ENCODE measurements around the gene INAFM2. TPM values are rescaled to one million over a fixed set of nuclear protein-coding genes. Genes with fewer than 3 reads are reported as not detected.

INAFM2 gene
- total RNA-seq, 2 experiments from 2014 or later, result 6.8 to 7.0 TPM

DNA sequence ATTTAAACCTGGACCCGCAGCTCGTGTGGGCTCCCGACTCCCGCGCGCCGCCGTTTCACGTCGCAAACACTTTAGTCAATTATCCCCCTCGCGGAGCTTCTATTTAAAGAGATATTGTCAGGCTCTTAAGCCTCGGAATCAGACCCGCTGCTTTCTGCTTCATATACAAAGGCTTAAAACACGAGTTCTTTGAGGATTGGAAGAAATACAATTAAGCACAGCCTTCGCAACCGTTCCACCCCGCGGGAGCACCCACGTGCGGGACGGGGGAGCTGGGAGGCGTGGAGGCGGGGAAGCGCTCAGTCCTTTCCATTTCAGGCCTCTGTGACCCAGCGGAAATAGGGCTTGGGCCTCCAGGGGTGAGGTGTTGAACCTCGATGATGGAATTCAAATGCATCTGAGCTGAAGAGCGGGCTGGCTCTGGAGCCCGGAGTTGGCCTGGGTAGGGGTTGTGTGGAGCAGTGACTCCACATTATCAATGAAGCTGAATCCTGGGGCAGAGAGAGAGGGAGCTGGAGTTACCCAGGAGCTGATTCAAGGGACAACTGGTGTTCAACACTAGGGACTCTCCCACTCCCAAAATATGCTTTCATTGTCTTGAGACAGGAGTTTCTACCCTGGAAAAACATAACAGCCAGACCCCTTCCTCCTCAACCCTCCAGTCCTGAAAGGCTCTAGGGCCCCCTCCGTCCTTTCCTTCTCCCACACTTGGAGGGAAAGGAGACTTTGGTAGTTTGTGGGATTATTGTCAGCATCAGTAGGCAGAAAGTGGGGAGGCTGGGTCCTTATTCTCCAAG is 43.0 kb upstream of the INAFM2 start:
- TF ChIP-seq, protein P1, sequence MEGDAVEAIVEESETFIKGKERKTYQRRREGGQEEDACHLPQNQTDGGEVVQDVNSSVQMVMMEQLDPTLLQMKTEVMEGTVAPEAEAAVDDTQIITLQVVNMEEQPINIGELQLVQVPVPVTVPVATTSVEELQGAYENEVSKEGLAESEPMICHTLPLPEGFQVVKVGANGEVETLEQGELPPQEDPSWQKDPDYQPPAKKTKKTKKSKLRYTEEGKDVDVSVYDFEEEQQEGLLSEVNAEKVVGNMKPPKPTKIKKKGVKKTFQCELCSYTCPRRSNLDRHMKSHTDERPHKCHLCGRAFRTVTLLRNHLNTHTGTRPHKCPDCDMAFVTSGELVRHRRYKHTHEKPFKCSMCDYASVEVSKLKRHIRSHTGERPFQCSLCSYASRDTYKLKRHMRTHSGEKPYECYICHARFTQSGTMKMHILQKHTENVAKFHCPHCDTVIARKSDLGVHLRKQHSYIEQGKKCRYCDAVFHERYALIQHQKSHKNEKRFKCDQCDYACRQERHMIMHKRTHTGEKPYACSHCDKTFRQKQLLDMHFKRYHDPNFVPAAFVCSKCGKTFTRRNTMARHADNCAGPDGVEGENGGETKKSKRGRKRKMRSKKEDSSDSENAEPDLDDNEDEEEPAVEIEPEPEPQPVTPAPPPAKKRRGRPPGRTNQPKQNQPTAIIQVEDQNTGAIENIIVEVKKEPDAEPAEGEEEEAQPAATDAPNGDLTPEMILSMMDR (IDR thresholded peaks at IDR 0.05), result no peak
- DNase-seq, result no peak
- POLR2A ChIA-PET, result interaction anchor here (0.8 to 3.5 kb wide), 2 partner anchors 28 to 141 kb away, joined by 3 to 34 read pairs; partner anchors contain the start of gene PLCB2
- ATAC-seq (ENCODE audit: poor library complexity), result no peak
- peaks cover 0 to 12% of the 10 kb centered on the region in 2 experiments for H3K9me3 ChIP-seq (ENCODE audit: control insufficient read depth in 1 of 2, insufficient read depth in 1 of 2, low read length in 2 of 2)
- Mint-ChIP-seq H3K4me1 (ENCODE audit: low read depth) (peaks cover 4% of the 10 kb centered on the region), H3K27me3 (peaks cover 32% of the 10 kb centered on the region), H3K4me3 (peak overlapping the region; percentile 67), H3K9me3 (no peaks in the 10 kb centered on the region), H3K27ac (no peak overlapping the region), H3K36me3 (ENCODE audit: low read depth) (no peaks in the 10 kb centered on the region)
- CTCF ChIA-PET, result interaction anchor here (1.1 to 3.8 kb wide), 4 partner anchors 29 to 246 kb away, joined by 3 to 45 read pairs (median 25); partner anchors contain the start of gene PLCB2
- H3K4me3 ChIP-seq (ENCODE audit: low read length), result no peak overlapping the region
- no peak overlapping the region for H3K27ac ChIP-seq (ENCODE audit: low read depth in 1 of 2, low read length in 2 of 2)
- intact Hi-C loops (cut with DNase I, micrococcal nuclease), result loop anchor here in 1 of 2 experiments (1.0 to 5.0 kb wide), 2 partner anchors 42 to 141 kb away; partner anchors contain the start of gene INAFM2
- H3K4me1 ChIP-seq (ENCODE audit: insufficient read depth, low read length), result peaks cover 23% of the 10 kb centered on the region
- peaks cover 32 to 44% of the 10 kb centered on the region in 2 experiments for H3K27me3 ChIP-seq (ENCODE audit: control insufficient read depth in 1 of 2, insufficient read depth in 2 of 2, low read length in 2 of 2)
- no peaks in the 10 kb centered on the region for H3K36me3 ChIP-seq (ENCODE audit: insufficient read depth, low read length)

DNA sequence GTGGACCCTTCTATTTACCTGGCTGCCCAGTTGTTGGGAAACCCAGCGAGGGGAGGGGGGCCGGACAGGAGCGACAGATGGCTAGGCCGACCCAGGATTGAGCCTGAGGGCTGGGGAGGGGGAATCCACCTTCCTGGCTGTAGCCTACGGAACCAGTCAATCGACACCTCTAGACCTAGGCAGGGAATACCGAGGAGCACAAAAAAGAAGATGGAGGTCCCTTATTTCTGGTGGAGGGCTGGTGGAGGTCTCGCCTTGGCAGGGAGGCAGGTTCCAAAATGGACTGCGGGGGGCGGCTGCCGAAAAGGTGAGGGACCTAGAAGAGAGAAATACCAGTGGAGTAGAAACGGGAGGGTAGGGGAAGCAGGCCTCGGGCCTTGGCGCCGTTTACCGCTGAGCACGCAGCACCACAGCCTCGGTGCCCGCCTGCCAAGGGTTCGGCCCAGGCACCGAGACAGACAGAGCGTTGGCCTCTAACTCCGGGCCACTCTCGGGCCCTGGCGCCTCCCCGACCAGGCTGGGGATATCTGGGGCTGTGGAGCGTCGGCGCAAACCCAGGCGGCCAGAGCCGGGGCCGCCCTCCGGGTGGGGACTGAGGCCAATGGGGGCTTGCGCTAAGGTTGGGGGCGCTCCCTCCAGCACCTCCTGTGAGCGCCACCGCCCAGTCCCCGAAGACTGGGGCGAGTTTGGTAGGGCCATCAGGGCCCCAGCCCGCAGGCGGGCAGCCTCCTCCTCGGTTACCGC is 42.3 kb upstream of the INAFM2 start:
- H3K36me3 ChIP-seq (ENCODE audit: insufficient read depth, low read length), result no peaks in the 10 kb centered on the region
- peaks cover 23% of the 10 kb centered on the region for H3K4me1 ChIP-seq (ENCODE audit: insufficient read depth, low read length)
- Mint-ChIP-seq H3K4me1 (ENCODE audit: low read depth) (peaks cover 4% of the 10 kb centered on the region), H3K27me3 (peaks cover 32% of the 10 kb centered on the region), H3K36me3 (ENCODE audit: low read depth) (no peaks in the 10 kb centered on the region), H3K4me3 (peak overlapping the region; percentile 67), H3K9me3 (no peaks in the 10 kb centered on the region), H3K27ac (no peak overlapping the region)
- TF ChIP-seq, protein P1 (IDR thresholded peaks at IDR 0.05), result no peak
- peaks cover 32 to 44% of the 10 kb centered on the region in 2 experiments for H3K27me3 ChIP-seq (ENCODE audit: control insufficient read depth in 1 of 2, insufficient read depth in 2 of 2, low read length in 2 of 2)
- DNase-seq, result no peak
- POLR2A ChIA-PET, result interaction anchor here (0.8 to 3.5 kb wide), 3 partner anchors 26 to 141 kb away, joined by 3 to 34 read pairs (median 28); partner anchors contain the start of gene PLCB2
- peaks cover 0 to 12% of the 10 kb centered on the region in 2 experiments for H3K9me3 ChIP-seq (ENCODE audit: control insufficient read depth in 1 of 2, insufficient read depth in 1 of 2, low read length in 2 of 2)
- intact Hi-C loops (cut with DNase I, micrococcal nuclease), result loop anchor here in 1 of 2 experiments (5.0 kb wide), 1 partner anchor 41 kb away; the partner anchor contains the start of gene INAFM2
- CTCF ChIA-PET, result interaction anchor here (1.1 to 3.8 kb wide), 4 partner anchors 27 to 141 kb away, joined by 3 to 45 read pairs (median 29); partner anchors contain the start of gene PLCB2
- no peak for ATAC-seq (ENCODE audit: poor library complexity)
- H3K4me3 ChIP-seq (ENCODE audit: low read length), result no peak overlapping the region
- H3K27ac ChIP-seq (ENCODE audit: low read depth in 1 of 2, low read length in 2 of 2), result no peak overlapping the region

DNA sequence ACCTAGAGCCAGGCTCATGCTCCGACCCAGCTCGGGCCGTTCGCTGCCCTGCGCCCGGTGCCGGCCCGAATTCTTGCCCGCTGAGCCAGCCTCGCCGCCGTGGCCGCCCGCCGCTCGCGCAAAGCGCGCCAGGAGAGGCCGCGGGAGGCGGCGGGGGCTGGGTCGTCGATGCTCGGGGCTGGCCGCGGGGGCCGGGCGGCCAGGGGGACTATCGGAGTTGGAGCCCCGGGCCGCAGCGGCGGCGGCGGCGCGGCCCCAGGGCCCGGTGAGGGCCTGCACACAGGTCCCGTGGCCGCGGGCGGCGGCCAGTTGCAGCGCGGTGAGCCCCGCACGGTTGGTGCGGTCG is 41.7 kb upstream of the INAFM2 start:
- no peak overlapping the region for H3K27ac ChIP-seq (ENCODE audit: low read depth in 1 of 2, low read length in 2 of 2)
- CTCF ChIA-PET, result interaction anchor here (3.4 kb wide), 1 partner anchor 26 kb away, joined by 15 read pairs; the partner anchor contains the start of gene PLCB2
- H3K4me3 ChIP-seq (ENCODE audit: low read length), result peak overlapping the region; percentile 50
- TF ChIP-seq, protein P1 (IDR thresholded peaks at IDR 0.05), result no peak
- ATAC-seq (ENCODE audit: poor library complexity) (no peak), DNase-seq (no peak)
- peaks cover 23% of the 10 kb centered on the region for H3K4me1 ChIP-seq (ENCODE audit: insufficient read depth, low read length)
- intact Hi-C loops (cut with DNase I, micrococcal nuclease), result loop anchor here in 1 of 2 experiments (5.0 kb wide), 1 partner anchor 41 kb away; the partner anchor contains the start of gene INAFM2
- Mint-ChIP-seq H3K9me3 (no peaks in the 10 kb centered on the region), H3K36me3 (ENCODE audit: low read depth) (no peaks in the 10 kb centered on the region), H3K4me1 (ENCODE audit: low read depth) (peaks cover 4% of the 10 kb centered on the region), H3K27me3 (peaks cover 32% of the 10 kb centered on the region), H3K4me3 (no peak overlapping the region), H3K27ac (no peak overlapping the region)
- POLR2A ChIA-PET, result interaction anchor here (3.1 kb wide), 1 partner anchor 25 kb away, joined by 28 read pairs; the partner anchor contains the start of gene PLCB2
- H3K36me3 ChIP-seq (ENCODE audit: insufficient read depth, low read length), result peaks cover 2% of the 10 kb centered on the region
- H3K9me3 ChIP-seq (ENCODE audit: control insufficient read depth in 1 of 2, insufficient read depth in 1 of 2, low read length in 2 of 2), result peaks cover 0 to 12% of the 10 kb centered on the region in 2 experiments
- peaks cover 32 to 44% of the 10 kb centered on the region in 2 experiments for H3K27me3 ChIP-seq (ENCODE audit: control insufficient read depth in 1 of 2, insufficient read depth in 2 of 2, low read length in 2 of 2)
